Measurements from ENCODE around the gene KSR2.
A peak's percentile ranks its signal among the peaks of the same experiment; 100 is the strongest.

The KSR2 gene

GRCh38 chr12:117684471-117684870, 284.3 kb downstream of the KSR2 start:
- H3K4me3 ChIP-seq (ENCODE audit: low read depth, low read length) = no peak overlapping the region
- TF ChIP-seq CTCF (IDR thresholded peaks at IDR 0.05; ENCODE audit: low read depth, low read length) = no peak

- TF ChIP-seq CTCF (IDR thresholded peaks at IDR 0.05; ENCODE audit: low read depth, low read length) = no peak
These were observed 288.5 kb downstream of the KSR2 start for GRCh38 chr12:117680312-117680711.

GRCh38 chr12:117679776-117680175, 289.0 kb downstream of the KSR2 start:
- no peak overlapping the region for H3K4me3 ChIP-seq (ENCODE audit: low read depth, low read length)
- TF ChIP-seq CTCF (IDR thresholded peaks at IDR 0.05; ENCODE audit: low read depth, low read length) = no peak

More at GRCh38 chr12:117680312-117680711, 288.5 kb downstream of the KSR2 start:
- H3K4me3 ChIP-seq (ENCODE audit: low read depth, low read length) = no peak overlapping the region

GRCh38 chr12:117674763-117675162, 294.0 kb downstream of the KSR2 start:
- TF ChIP-seq CTCF (IDR thresholded peaks at IDR 0.05; ENCODE audit: low read depth, low read length) = no peak

GRCh38 chr12:117674313-117674712, 294.5 kb downstream of the KSR2 start:
- TF ChIP-seq CTCF (IDR thresholded peaks at IDR 0.05; ENCODE audit: low read depth, low read length) = no peak

More at GRCh38 chr12:117674763-117675162, 294.0 kb downstream of the KSR2 start:
- H3K4me3 ChIP-seq (ENCODE audit: low read depth, low read length) = no peak overlapping the region

GRCh38 chr12:117671734-117672133, 297.1 kb downstream of the KSR2 start:
- H3K4me3 ChIP-seq (ENCODE audit: low read depth, low read length) = no peak overlapping the region
- 0 out of 2 replicates have a peak, but pooled peaks have one; percentile 7 for TF ChIP-seq CTCF (IDR thresholded peaks at IDR 0.05; ENCODE audit: low read depth, low read length)

More at GRCh38 chr12:117674313-117674712, 294.5 kb downstream of the KSR2 start:
- no peak overlapping the region for H3K4me3 ChIP-seq (ENCODE audit: low read depth, low read length)

GRCh38 chr12:117664169-117664568, 304.6 kb downstream of the KSR2 start:
- no peak overlapping the region for H3K4me3 ChIP-seq (ENCODE audit: low read depth, low read length)
- no peak for TF ChIP-seq CTCF (IDR thresholded peaks at IDR 0.05; ENCODE audit: low read depth, low read length)
